ENCODE measurements around the gene GINS3.

GINS3 gene

DNA sequence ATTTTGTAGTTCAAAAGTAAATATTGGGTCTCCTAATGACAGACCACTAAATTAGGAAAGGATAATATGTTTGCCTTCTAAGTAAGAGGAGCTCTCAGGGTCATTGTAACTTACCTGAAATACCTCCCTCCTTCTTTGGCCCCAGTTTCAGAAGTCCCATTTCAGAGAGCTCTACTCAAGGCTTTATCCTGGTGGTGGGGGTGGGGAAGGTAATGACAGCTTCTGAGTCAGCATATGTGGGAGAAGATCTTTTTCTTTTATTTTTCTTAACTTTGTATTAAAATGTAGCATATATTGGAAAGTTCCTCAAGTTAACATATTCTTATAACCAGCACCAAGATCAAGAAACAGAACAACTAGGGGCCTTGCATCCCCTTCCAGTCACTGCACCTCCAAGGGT lies 16.9 kb upstream of the GINS3 start:
- TF ChIP-seq ZFX (IDR thresholded peaks at IDR 0.05) = no peak
- no peak for TF ChIP-seq CTCF (conservative IDR thresholded peaks at IDR 0.05)
- H3K27ac ChIP-seq = no peak overlapping the region

GRCh38 chr16:58377932-58378331 lies 14.3 kb upstream of the GINS3 start:
- no peak overlapping the region for H3K27ac ChIP-seq
- no peak for TF ChIP-seq ZFX (IDR thresholded peaks at IDR 0.05)
- no peak for TF ChIP-seq CTCF (conservative IDR thresholded peaks at IDR 0.05)

GRCh38 chr16:58378401-58378800 lies 13.9 kb upstream of the GINS3 start:
- no peak overlapping the region for H3K27ac ChIP-seq
- no peak for TF ChIP-seq CTCF (conservative IDR thresholded peaks at IDR 0.05)
- TF ChIP-seq ZFX (IDR thresholded peaks at IDR 0.05) = no peak

- no peak overlapping the region for H3K27ac ChIP-seq
- no peak for TF ChIP-seq CTCF (conservative IDR thresholded peaks at IDR 0.05)
- TF ChIP-seq ZFX (IDR thresholded peaks at IDR 0.05) = no peak
Observed at GRCh38 chr16:58379736-58380135, 12.5 kb upstream of the GINS3 start.

GRCh38 chr16:58381661-58382060 lies 10.6 kb upstream of the GINS3 start:
- no peak for TF ChIP-seq ZFX (IDR thresholded peaks at IDR 0.05)
- TF ChIP-seq CTCF (conservative IDR thresholded peaks at IDR 0.05) = no peak
- H3K27ac ChIP-seq = no peak overlapping the region

DNA sequence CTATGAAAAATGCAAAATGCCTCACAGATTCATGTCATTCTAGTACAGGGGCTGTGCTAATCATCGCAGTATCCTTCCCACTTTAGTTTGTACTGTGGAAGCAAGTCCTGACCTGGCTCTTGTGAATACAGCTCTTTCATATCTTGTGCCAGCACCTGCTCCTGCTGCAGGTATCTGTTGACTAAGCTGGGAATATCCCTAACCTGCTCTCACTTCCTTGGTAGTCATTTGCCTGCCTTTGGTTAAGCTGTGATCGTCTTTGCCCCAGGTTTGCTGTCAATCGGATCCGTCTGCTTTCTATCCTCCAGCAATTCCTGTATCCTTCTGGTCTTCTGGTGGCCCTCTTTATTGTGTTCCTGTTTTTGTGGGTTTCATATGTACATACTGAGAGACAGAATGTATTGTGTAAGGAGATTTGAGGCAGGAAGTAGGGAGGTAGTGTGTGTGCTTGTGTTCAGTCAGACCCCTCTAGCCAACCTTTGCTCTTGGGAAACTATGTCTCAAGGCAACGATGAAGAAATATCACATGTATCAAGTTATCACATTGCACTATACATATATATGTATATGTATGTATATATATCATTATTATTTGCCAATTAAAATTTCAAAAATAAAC lies 7.7 kb upstream of the GINS3 start:
- TF ChIP-seq ZFX (IDR thresholded peaks at IDR 0.05) (no peak), CTCF (conservative IDR thresholded peaks at IDR 0.05) (no peak)

DNA sequence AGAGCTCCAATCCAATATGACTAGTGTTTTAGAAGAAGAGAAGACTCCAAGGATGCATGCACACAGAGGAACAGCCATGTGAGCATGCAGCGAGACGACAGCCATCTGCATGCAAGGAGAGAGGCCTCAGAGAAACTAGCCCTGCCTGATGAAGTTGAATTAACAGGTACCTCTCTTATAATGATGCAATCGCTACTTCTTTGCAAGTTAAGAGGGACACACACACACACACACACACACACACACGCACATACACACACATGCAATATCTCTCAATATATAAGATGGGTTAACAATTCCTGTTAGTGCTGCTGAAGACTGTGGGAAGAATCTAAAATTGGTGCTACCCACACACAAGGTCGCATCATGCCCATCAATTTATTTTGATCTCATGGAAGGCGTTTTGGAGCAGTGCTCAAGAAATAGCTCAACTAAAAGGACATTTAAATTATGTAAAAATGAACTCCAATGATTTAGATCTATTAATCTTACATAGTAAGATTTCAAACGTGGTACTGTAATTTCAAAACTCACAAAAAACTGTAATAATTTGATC lies 7.0 kb upstream of the GINS3 start:
- no peak overlapping the region for H3K27ac ChIP-seq
- TF ChIP-seq CTCF (conservative IDR thresholded peaks at IDR 0.05) = no peak

More for the DNA sequence above, 7.7 kb upstream of the GINS3 start:
- H3K27ac ChIP-seq = no peak overlapping the region
